ENCODE measurements around the gene USPL1.
A peak's percentile ranks its signal among the peaks of the same experiment; 100 is the strongest.

The USPL1 gene

DNA sequence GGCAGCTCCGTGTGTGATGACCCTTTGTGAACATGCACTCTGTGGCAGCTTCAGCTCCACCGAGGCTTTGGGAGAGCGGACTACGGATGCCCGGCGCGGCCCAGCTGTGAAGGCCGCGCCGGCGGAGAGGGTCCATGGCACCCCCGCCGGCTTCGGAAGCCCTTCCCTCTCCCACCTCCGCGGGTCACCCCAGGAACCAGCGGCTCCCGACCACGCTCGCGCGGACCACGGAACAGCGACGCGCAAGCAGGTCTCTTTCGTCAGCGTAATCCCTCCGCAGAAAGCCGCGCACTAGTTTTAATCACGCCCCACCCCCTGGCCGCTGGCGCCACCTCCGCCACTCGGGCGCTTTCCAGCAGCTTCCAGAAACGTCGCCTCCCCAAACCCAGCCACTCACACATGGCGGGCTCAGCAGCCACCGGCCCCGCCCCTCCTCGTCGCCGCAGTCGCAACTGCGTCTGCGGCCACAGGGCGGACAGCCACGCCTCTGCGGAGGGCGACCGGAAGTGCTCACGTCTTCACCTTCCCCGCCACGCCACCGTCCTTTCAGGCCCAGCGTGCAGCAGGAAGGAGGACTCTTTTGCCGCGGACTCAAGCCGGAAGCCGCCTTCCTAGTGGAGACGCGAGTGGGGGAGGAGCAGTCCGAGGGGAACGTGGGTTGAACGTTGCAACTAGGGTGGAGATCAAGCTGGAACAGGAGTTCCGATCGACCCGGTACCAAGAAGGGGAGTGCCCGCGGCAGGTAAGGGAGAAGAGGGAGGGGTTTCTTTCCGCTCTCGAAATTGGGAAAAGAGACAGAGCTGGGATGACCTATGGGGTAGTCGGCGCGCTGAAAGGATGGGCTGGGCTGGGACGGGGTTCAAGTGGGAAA lies at the start of gene USPL1:
Gene USPL1, plus strand, starts transcription at position 606 of the 871 bp plus-strand sequence. CDS start 3,221 bp downstream, outside the sequence.
- no peaks in the 10 kb centered on the region for H3K9me3 Mint-ChIP-seq
- no peak within 1 kb of the TSS for H3K4me3 Mint-ChIP-seq
- peak; percentile 99 for DNase-seq
- CTCF ChIA-PET = interaction anchor here (1.0 kb wide), 1 partner anchor 11 kb away, joined by 3 read pairs; no protein-coding TSS in a partner anchor
- H3K27ac Mint-ChIP-seq = no peak within 1 kb of the TSS
- H3K36me3 Mint-ChIP-seq = peaks cover 10% of the 10 kb centered on the region
- no peaks in the 10 kb centered on the region for H3K27me3 Mint-ChIP-seq
- H3K4me1 Mint-ChIP-seq = peaks cover 20% of the 10 kb centered on the region

GRCh38 chr13:30569901-30570576 lies 47.7 kb upstream of the USPL1 start:
- Mint-ChIP-seq H3K4me3 (no peak overlapping the region), H3K9me3 (no peaks in the 10 kb centered on the region), H3K27me3 (no peaks in the 10 kb centered on the region), H3K27ac (no peak overlapping the region), H3K4me1 (peaks cover 27% of the 10 kb centered on the region), H3K36me3 (no peaks in the 10 kb centered on the region)
- CTCF ChIA-PET = interaction anchor here (1.0 to 1.3 kb wide), 2 partner anchors 107 to 438 kb away, joined by 3 read pairs; no protein-coding TSS in a partner anchor
- no peak for DNase-seq

DNA sequence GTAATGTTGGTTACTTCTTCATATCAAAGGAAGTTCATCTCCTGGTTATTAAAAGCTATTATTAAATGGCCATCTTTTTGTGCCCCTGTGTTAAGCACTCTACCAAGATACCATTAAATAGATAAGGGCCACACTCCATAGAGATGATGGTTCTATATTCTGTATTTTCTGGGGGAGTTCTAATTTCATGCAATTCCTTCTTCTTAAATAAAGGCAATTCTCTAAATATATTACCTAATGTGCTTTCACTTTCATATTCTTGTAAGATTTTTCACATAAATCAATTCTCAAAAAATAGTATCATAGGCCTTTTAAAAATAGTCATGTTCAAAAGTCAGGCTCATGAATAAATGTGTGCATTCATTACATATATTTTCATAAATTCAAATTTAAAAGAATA lies 47.0 kb upstream of the USPL1 start:
- no peaks in the 10 kb centered on the region for H3K9me3 Mint-ChIP-seq
- CTCF ChIA-PET = interaction anchor here (1.0 to 1.3 kb wide), 2 partner anchors 108 to 439 kb away, joined by 3 read pairs; no protein-coding TSS in a partner anchor
- no peak overlapping the region for H3K27ac Mint-ChIP-seq
- DNase-seq = no peak
- H3K27me3 Mint-ChIP-seq = no peaks in the 10 kb centered on the region
- no peak overlapping the region for H3K4me3 Mint-ChIP-seq
- H3K4me1 Mint-ChIP-seq = peaks cover 28% of the 10 kb centered on the region
- no peaks in the 10 kb centered on the region for H3K36me3 Mint-ChIP-seq

GRCh38 chr13:30572859-30573275 lies 44.9 kb upstream of the USPL1 start:
- peaks cover 12% of the 10 kb centered on the region for H3K27me3 Mint-ChIP-seq
- no peaks in the 10 kb centered on the region for H3K9me3 Mint-ChIP-seq
- H3K36me3 Mint-ChIP-seq = no peaks in the 10 kb centered on the region
- peak overlapping the region; percentile 88 for H3K27ac Mint-ChIP-seq
- peak overlapping the region; percentile 55 for H3K4me3 Mint-ChIP-seq
- DNase-seq = peak; percentile 42
- peaks cover 48% of the 10 kb centered on the region for H3K4me1 Mint-ChIP-seq
- CTCF ChIA-PET = interaction anchor here (0.6 to 2.4 kb wide), 7 partner anchors 8 to 472 kb away, joined by 3 to 7 read pairs (median 3); no protein-coding TSS in a partner anchor

GRCh38 chr13:30576528-30576927 lies 41.2 kb upstream of the USPL1 start:
- Mint-ChIP-seq H3K9me3 (no peaks in the 10 kb centered on the region), H3K4me3 (no peak overlapping the region), H3K27me3 (peaks cover 23% of the 10 kb centered on the region), H3K36me3 (no peaks in the 10 kb centered on the region), H3K4me1 (peaks cover 39% of the 10 kb centered on the region), H3K27ac (no peak overlapping the region)
- CTCF ChIA-PET = interaction anchor here (0.6 to 1.1 kb wide), 2 partner anchors 140 to 220 kb away, joined by 3 read pairs; no protein-coding TSS in a partner anchor
- peak; percentile 63 for DNase-seq

- no peaks in the 10 kb centered on the region for H3K9me3 Mint-ChIP-seq
- CTCF ChIA-PET = interaction anchor here (0.9 to 1.7 kb wide), 3 partner anchors 219 to 445 kb away, joined by 3 to 10 read pairs (median 3); no protein-coding TSS in a partner anchor
- no peak overlapping the region for H3K27ac Mint-ChIP-seq
- H3K4me3 Mint-ChIP-seq = no peak overlapping the region
- peaks cover 23% of the 10 kb centered on the region for H3K27me3 Mint-ChIP-seq
- peaks cover 32% of the 10 kb centered on the region for H3K4me1 Mint-ChIP-seq
- H3K36me3 Mint-ChIP-seq = no peaks in the 10 kb centered on the region
- peak; percentile 34 for DNase-seq
Observed at GRCh38 chr13:30577401-30577852, 40.3 kb upstream of the USPL1 start.

GRCh38 chr13:30580852-30581502 lies 36.7 kb upstream of the USPL1 start:
- H3K4me1 Mint-ChIP-seq = peaks cover 17% of the 10 kb centered on the region
- peaks cover 41% of the 10 kb centered on the region for H3K27me3 Mint-ChIP-seq
- H3K27ac Mint-ChIP-seq = no peak overlapping the region
- no peaks in the 10 kb centered on the region for H3K36me3 Mint-ChIP-seq
- no peak for DNase-seq
- CTCF ChIA-PET = interaction anchor here (0.8 to 4.3 kb wide), 11 partner anchors 8 to 449 kb away, joined by 3 to 29 read pairs (median 3); no protein-coding TSS in a partner anchor
- H3K9me3 Mint-ChIP-seq = no peaks in the 10 kb centered on the region
- no peak overlapping the region for H3K4me3 Mint-ChIP-seq

GRCh38 chr13:30581582-30581981 lies 36.1 kb upstream of the USPL1 start:
- no peak overlapping the region for H3K27ac Mint-ChIP-seq
- H3K36me3 Mint-ChIP-seq = no peaks in the 10 kb centered on the region
- no peak overlapping the region for H3K4me3 Mint-ChIP-seq
- peak; percentile 36 for DNase-seq
- peaks cover 38% of the 10 kb centered on the region for H3K27me3 Mint-ChIP-seq
- peaks cover 12% of the 10 kb centered on the region for H3K4me1 Mint-ChIP-seq
- H3K9me3 Mint-ChIP-seq = no peaks in the 10 kb centered on the region
- CTCF ChIA-PET = interaction anchor here (0.6 to 4.3 kb wide), 11 partner anchors 8 to 449 kb away, joined by 3 to 29 read pairs (median 3); no protein-coding TSS in a partner anchor

DNA sequence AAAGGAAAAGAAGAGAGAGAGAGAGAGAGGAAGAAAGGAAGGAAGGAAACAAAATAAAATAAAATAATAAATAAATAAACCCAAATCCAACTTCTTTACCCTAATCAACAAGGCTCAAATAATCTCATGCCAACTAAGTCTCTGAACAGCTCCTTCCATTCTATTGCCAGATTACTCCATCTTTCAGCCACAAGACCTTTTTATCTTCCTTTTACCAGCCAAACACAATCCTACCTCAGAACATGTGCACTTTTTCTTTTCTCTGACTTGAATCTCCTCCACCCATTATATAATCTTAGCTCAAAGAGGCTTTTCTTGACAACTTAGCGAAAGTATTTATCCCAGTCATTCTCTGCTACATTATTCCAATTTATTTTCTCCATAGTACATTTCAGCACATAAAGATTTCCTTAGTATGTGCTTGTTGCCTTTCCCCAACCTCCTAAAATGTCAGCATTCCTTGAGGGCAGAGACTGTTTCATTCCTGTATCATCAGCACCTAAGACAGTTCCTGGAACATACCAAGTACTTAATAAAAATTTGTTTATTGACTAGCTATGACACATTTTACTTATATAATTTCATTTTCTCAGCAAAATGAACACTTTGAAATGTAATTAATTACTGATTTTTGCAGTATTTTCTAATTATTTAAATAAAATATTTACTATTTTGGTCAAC lies 33.5 kb upstream of the USPL1 start:
- Mint-ChIP-seq H3K36me3 (no peaks in the 10 kb centered on the region), H3K4me3 (no peak overlapping the region), H3K27me3 (peaks cover 27% of the 10 kb centered on the region), H3K27ac (no peak overlapping the region), H3K4me1 (no peaks in the 10 kb centered on the region), H3K9me3 (no peaks in the 10 kb centered on the region)
- CTCF ChIA-PET = interaction anchor here (0.7 to 4.3 kb wide), 4 partner anchors 11 to 1129 kb away, joined by 3 to 29 read pairs (median 5); no protein-coding TSS in a partner anchor
- no peak for DNase-seq

GRCh38 chr13:30585748-30586262 lies 31.9 kb upstream of the USPL1 start:
- CTCF ChIA-PET = interaction anchor here (0.6 to 2.0 kb wide), 2 partner anchors 13 to 260 kb away, joined by 3 to 7 read pairs; no protein-coding TSS in a partner anchor
- Mint-ChIP-seq H3K36me3 (no peaks in the 10 kb centered on the region), H3K4me1 (no peaks in the 10 kb centered on the region), H3K27me3 (peaks cover 25% of the 10 kb centered on the region), H3K9me3 (no peaks in the 10 kb centered on the region), H3K4me3 (no peak overlapping the region), H3K27ac (no peak overlapping the region)
- no peak for DNase-seq

DNA sequence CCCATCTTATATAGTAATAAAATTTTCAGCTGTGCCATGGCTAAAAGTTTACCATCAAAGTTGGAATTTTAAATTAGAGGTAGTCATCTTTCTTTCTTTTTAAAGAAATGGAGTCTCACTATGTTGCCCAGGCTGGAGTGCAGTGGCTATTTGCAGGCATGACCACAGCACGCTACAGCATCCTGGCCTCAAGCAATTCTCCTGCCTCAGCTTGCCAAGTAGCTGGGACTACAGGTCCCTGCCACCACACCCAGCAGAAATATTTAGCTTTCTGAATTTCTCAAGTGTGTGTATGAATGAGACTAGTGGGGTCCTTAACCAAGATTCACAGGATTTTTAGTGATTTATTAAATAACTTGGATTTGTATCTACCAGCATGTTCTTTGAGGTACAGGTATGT lies 30.5 kb upstream of the USPL1 start:
- Mint-ChIP-seq H3K27ac (no peak overlapping the region), H3K27me3 (peaks cover 23% of the 10 kb centered on the region), H3K9me3 (no peaks in the 10 kb centered on the region), H3K4me1 (no peaks in the 10 kb centered on the region), H3K4me3 (no peak overlapping the region), H3K36me3 (no peaks in the 10 kb centered on the region)
- CTCF ChIA-PET = interaction anchor here (1.0 to 1.4 kb wide), 2 partner anchors 13 to 455 kb away, joined by 3 to 5 read pairs; no protein-coding TSS in a partner anchor
- DNase-seq = no peak

DNA sequence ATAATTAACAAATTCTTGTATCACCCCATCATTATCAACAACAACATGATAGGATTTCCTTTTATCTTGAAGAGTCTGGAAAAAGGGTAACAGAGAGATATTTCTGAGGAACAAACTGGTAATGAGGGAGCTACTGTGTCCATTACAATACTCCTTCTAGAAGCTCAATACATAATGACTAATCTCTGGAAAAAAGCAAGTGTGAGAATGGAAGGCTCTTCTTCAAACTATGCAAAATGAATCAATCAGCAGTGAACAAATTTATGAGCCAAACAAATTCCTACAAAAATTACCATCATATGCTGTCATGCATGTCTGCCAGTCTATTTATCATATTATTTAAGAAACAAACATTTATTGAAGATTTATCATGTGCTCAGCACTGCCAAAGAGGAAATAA lies 30.0 kb upstream of the USPL1 start:
- Mint-ChIP-seq H3K4me1 (no peaks in the 10 kb centered on the region), H3K27me3 (peaks cover 23% of the 10 kb centered on the region), H3K9me3 (no peaks in the 10 kb centered on the region), H3K27ac (no peak overlapping the region), H3K4me3 (no peak overlapping the region), H3K36me3 (no peaks in the 10 kb centered on the region)
- CTCF ChIA-PET = interaction anchor here (1.0 to 1.4 kb wide), 2 partner anchors 13 to 455 kb away, joined by 3 to 5 read pairs; no protein-coding TSS in a partner anchor
- no peak for DNase-seq

DNA sequence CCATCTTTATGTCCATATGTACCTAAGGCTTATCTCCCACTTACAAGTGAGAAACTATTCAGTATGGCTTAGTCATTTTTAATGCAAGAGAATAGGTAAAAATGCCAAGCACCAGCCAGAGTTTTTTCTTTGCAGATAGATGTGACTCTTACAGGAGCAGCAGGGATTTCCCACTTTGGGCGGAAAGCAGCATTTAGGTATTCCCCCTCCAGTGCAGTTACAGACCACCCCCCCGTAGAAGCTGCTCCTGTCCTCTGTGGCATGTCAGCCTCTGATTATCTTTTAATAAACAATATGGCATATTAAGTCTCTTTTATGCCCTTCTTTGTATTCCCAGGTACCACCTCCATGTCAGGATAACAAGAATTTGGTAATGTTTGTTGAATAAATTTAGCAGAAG lies 24.7 kb upstream of the USPL1 start:
- Mint-ChIP-seq H3K27ac (no peak overlapping the region), H3K4me3 (no peak overlapping the region), H3K4me1 (no peaks in the 10 kb centered on the region), H3K36me3 (no peaks in the 10 kb centered on the region), H3K9me3 (no peaks in the 10 kb centered on the region), H3K27me3 (no peaks in the 10 kb centered on the region)
- no peak for DNase-seq
- CTCF ChIA-PET = no interaction called here
